Hippocampal formation (tissue), 2 donors: ENCODE measurements around the gene ITGB1.

Experiments
- DNase-seq, 2 donors: peaks; one replicate each; lab custom pipeline; 2025; lab: John Stamatoyannopoulos, UW

ITGB1 gene

GRCh38 chr10:32955790-32956189 is 2.2 kb downstream of the ITGB1 start:
- DNase-seq, result no peak

GRCh38 chr10:32955299-32955772 is 2.7 kb downstream of the ITGB1 start:
- DNase-seq, result no peak

DNA sequence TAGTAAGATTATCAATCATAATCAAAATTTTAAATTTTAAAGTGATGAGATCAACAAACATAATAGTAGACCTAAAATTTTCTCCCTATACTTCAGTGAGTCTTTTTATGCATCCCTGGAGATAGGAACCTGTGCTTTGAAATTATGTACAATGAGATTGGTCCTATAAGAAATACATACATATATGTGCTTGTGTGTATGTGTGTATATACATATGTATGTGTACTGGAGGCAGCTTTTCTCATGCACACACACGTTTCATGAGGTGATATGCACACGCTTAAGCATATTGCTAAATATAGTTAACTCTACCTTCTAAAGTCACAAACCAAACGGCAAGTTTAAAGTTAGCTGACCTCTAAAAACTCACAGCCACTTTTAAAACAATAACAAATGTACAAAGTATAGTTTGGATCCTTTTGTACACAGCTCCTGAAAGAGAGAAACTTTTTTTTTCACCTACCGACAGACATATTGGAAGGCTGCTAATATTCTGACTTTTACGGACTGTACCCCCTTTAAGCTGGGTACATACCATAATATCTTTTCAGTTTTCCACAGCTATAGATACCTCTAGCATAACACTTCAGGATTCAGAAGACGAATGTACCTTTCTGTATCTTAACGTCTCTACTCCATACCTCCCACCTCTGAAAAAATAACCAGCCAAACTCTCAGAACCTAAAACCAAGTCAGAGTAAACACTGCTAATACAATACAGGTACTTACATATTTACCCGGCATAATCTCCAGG is 3.3 kb downstream of the ITGB1 start:
- no peak for DNase-seq

DNA sequence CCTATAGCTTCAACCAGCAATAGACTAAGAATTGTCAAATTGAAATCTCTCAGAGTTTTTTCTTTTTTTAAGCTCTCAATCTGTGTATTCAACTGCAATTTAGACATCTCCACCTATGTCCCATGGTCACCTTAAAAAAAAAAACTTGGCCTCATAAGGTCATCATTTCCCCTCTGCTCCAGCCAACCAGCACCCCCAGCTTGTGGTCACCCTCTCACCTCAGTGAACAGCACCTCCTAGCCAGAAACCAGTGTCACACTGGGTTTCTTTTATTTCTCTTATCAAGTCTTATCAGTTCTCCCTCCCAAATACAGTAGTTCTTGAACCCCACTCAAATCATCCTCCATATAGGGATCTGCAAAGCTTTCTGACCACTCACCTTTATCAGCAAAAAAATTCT is 4.0 kb downstream of the ITGB1 start:
- no peak for DNase-seq

- DNase-seq, result no peak
Observed at GRCh38 chr10:32953277-32953927, 4.6 kb downstream of the ITGB1 start.

GRCh38 chr10:32952541-32953276 is 5.3 kb downstream of the ITGB1 start:
- no peak for DNase-seq

GRCh38 chr10:32952094-32952493 is 5.9 kb downstream of the ITGB1 start:
- DNase-seq, result no peak

DNA sequence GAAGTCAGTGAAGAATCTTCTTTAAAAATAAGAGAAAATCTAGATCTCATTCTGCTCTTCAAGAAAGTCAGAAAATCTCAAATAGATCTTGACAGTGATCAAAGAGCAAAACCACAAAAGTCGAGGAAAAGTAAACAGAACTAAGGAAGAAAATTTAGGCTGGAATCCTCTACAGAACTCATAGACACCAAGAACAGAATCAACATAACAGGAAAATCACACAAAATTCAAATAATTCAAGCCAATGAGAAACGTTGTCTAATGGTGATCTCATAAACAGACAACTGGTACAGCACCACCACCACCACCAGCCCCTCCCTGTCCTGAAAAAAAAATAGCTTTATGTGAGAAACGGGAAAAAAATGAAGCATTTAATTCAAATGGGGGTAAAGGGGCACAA is 6.9 kb downstream of the ITGB1 start:
- DNase-seq, result no peak

- DNase-seq, result no peak
Observed at GRCh38 chr10:32950591-32951108, 7.4 kb downstream of the ITGB1 start.

DNA sequence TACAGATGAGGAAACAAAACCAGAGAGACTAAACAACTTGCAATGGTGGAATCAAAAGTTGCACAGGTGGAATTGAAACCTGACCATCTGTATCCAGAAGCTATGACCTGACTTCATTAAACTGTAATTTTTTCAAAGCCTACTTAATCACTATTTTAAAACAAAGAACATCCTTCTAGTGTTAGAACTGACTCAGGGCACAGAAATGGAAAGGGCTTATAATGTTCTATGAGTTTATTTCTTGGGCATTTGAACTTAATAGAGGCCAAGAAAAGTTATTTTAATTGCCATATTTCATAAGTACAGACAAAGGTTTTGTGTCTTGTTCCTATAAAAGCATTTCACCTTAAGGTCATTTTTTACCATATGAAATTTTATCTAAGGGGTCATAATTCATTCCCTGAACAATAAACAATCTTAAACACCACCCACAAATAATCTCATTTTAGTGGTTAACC is 8.8 kb downstream of the ITGB1 start:
- no peak for DNase-seq

- no peak for DNase-seq
Observed at GRCh38 chr10:32948451-32948850, 9.6 kb downstream of the ITGB1 start.

DNA sequence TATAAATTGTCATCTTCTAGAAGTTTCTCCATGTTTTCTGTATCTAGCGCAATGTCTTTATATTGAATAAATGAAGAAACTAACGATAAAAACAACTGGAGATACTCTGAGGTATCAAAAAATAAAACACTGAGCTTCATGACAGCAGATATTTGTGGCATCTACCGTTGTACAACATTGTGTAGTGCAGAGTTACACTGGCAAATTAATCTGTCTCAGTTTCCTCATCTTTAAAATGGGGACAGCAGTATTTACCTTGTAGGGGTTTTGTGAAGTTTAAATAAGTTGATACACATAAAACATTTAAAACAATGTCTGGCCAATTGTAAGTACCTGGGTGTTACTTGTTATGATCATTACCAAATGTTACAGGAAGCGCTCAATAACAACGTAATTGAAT is 10.4 kb downstream of the ITGB1 start:
- DNase-seq, result no peak

- DNase-seq, result no peak
Observed at GRCh38 chr10:32946108-32946507, 11.9 kb downstream of the ITGB1 start.

DNA sequence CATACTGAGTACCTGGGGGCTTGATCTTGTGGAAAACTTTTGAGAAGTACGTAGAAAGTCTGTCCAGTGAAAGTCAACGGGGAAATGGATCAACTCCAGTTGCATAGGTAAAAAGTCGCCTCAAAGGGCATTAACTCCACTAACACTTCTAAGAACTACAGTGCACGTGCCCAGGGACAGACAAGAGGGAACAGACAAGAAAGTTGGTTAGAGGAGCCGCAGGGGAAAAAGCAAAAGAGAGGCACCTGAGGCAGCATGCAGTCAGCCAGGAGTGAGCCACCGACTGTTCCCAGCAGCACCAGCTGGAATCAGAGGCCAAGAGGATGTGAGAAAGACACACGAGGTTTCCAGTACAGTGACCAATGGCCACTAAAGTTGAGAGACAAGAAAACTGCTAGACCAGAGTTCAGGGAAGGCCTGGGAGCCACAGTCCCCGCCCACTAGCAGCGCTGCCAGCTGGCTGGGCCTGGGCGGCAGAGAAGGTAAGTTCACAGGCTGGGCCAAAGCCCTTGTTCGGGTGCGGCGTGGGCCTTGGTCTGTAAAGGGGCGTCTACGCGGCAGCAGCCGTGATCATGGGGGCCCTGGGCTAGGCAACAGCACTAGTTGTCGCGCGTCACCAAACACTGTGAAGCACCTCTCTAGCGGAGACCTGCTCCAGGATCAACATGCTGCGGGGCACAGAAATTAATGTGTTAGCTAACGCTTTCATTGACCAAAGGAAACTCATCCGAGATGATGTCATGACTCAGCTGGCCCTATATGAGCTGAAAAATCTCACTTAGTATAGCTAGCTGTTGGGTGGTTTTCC is 14.0 kb downstream of the ITGB1 start:
- DNase-seq, result no peak

DNA sequence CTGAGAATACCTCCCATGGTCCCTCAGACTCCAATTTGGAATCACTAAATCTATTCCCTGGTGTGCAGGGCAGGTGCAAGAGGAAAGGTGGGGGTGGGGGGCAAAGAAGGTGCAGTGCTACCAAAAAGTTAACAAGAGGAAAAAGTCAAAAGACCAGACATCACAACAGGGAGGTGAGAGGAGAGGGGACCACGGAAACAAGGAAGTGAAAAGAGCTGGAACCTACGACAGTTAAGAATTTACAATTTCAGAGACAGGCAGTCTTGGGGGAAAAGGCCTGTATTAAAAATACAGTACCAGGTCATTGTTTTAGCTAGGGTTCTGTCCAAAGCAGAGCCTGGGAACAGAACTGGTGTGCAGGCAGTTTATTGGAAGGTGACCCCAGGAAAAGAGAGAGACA is 14.6 kb downstream of the ITGB1 start:
- no peak for DNase-seq

GRCh38 chr10:32942081-32942480 is 15.9 kb downstream of the ITGB1 start:
- DNase-seq, result no peak

- DNase-seq, result no peak
Observed at GRCh38 chr10:32941357-32941756, 16.7 kb downstream of the ITGB1 start.

- DNase-seq, result no peak
Observed at GRCh38 chr10:32940321-32941301, 17.4 kb downstream of the ITGB1 start.

- no peak for DNase-seq
Observed at GRCh38 chr10:32939296-32940111, 18.5 kb downstream of the ITGB1 start.
